ENCODE results near the gene GDAP1L1.
"Not testable (repeated sequence)": the region's sequence is repeated elsewhere in the genome, so short reads cannot be mapped to it uniquely, and the experiment has no call there.

The GDAP1L1 gene

DNA sequence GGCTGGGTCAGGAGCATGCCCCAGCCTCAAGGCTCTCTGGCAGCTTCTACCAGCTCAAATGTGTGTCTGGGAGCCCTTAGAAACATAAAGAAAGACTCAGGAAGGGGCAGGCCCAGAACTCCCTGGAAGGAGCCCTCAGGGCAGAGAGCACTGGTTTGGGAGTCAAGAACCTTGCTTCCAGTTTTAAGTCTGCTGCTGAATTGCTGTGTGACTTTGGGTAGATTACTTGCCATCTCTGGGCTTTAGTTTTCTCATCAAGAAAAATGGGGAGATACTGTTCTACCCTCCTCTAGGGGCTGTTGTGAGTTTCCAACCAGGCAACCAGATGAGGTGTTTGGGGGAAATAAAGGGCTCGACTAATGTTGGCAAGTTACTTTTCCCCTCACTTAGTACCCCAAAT lies 8.8 kb downstream of the GDAP1L1 start:
- DNase-seq (ENCODE audit: low spot score), result no peak

- DNase-seq (ENCODE audit: low spot score), result no peak
Measured at GRCh38 chr20:44256961-44257360, 9.9 kb downstream of the GDAP1L1 start.

- DNase-seq (ENCODE audit: low spot score), result no peak
Measured at GRCh38 chr20:44258226-44258890, 11.2 kb downstream of the GDAP1L1 start.

- no peak for DNase-seq (ENCODE audit: low spot score)
Measured at GRCh38 chr20:44264287-44264686, 17.2 kb downstream of the GDAP1L1 start.

DNA sequence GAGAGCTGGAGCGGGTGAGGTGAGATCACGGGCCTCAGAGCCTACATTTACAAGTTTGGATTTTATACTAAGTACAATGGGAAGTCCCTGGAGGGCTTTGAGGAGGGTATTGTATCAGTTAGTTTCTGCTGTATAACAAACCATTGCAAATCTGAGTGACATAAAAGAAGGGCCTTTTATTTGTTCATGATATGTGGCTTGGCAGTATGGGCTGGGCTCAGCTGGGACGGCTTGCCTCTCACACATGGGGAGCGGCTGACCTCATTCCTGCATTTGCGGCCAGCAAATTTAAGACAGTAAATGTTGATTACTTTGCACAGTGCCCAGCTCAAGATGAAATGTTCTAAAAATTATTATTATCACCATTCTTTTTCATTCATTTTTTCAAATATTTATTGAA lies 21.7 kb downstream of the GDAP1L1 start:
- no peak for DNase-seq (ENCODE audit: low spot score)

DNA sequence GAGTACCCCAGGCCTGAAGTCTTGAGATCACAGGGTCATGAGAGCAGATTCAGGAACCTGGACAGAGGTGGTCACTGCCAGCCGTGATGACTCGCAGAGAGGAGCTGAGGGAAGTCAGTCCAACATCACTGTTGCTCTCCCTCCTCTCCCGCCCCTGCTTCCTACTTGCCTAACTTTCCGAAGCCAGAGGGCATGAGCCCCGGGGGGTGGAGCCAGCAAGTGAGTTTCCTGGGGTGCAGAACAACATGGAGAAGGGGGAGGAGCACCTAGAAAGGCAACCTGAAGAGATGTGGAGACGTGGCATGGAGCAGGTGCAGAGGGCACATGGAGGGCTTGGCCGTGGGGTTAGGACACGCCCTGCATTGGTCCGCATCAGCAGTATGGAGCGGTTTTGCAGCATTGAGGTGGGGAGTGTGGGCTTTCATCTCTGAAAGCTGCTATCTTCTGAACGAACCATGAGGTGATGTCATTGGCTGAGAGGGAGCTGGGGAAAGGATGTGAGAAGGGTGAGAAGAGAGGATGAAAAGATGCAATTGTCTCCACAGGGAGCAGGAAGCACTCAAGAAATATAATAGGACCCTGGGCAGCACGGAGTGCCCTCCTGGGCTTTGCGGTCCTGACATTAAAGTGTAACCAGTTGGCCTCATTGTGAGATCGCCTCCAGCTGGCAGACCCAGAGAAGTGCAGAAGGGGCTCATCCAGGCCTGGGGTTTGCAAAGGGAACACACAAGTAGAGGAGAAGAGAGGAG lies 25.0 kb downstream of the GDAP1L1 start:
- peak; percentile 56 for DNase-seq (ENCODE audit: low spot score)

GRCh38 chr20:44273231-44274215 lies 26.4 kb downstream of the GDAP1L1 start:
- DNase-seq (ENCODE audit: low spot score), result no peak

- no peak for DNase-seq (ENCODE audit: low spot score)
Measured at GRCh38 chr20:44274303-44275017, 27.4 kb downstream of the GDAP1L1 start.

GRCh38 chr20:44279228-44279627 lies 32.1 kb downstream of the GDAP1L1 start:
- no peak for DNase-seq (ENCODE audit: low spot score)

DNA sequence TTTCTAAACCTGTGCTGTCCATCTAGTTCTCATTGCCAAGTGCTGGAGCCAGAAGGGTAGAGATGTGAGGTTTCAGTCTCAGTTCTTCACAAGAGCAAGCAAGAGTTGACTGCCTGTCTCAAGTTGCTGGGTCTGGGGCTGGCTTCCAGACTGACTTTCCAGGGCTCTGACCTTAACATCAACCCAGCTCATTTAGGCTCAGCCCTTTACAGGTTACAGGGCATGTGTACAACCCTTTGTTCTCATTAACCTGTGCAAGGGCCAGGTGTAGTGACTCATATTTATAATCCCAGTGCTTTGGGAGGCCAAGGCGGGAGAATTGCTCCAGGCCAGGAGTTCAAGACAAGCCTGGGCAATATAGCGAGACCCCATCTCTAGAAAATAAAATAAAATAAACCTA lies 33.3 kb downstream of the GDAP1L1 start:
- DNase-seq (ENCODE audit: low spot score), result no peak

DNA sequence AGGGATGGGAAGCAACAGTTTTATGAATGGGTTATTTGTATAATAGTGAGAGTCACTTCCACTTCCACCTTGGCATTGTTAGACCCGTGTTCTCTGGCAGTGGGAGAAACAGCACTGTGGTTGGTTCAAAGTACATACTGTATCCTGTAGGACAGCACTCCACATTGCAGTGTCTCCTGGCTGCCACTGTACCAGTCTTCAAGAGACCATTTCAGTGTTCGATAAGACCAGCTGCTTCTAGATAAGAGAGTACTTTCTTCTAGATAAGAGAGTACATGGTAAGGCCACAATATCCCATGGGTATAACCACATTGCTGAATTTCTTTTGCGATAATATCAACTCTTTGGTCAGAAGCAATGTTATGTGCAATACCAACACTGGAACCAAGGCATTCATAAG lies 35.1 kb downstream of the GDAP1L1 start:
- DNase-seq (ENCODE audit: low spot score), result no peak

GRCh38 chr20:44284032-44284431 lies 36.9 kb downstream of the GDAP1L1 start:
- no peak for DNase-seq (ENCODE audit: low spot score)

DNA sequence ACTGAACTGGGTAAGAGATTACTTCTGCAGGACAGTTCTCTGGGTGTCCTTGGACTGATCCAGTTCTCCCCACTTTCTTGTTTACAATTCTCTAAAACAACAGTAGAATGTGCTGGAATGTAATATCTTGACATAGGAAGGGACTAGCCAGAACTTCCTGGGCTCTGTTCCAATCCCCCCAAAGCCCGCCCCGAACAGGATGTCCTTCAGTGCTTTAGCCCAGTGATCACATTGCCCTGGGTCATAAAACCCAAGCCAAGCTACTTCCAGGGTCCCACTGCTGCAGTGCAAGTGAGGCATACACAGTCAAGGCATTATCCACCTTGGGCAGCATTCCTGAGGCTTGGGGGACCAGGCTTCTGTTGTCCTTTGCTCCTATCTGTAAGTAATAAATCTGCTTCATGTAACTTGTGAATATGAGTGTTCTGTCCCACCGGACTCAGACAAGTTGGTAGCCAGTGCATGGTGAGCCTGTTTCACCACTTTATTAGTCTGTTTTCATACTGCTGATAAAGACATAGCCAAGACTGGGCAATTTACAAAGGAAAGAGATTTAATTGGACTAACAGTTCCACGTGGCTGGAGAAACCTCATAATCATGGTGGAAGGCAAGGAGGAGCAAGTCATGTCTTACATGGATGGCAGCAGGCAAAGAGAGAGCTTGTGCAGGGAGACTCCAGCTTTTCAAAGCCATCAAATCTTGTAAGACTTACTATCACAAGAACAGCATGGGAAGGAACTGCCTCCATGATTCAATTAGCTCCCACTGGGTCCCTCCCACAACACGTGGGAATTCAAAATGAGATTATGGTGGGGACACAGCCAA lies 40.4 kb downstream of the GDAP1L1 start:
- DNase-seq (ENCODE audit: low spot score), result no peak

DNA sequence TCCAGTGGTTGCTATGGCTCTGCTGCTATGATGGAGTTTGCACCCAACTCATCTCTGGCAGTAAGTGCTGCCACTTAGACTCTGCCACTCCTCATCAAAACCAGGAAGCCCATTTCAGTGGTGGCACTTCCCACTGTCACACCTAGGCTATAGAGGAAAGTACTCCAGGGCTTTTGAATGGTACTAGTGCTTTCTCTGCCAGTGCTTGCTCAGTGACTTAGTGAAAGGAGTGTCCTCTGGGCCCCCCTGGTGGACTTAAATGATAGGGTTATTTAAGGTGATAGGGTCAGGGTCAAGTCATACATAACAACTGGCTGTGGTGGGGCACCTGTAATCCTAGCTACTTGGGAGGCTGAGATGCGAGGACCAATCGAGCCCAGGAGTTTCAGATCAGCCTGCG lies 41.1 kb downstream of the GDAP1L1 start:
- DNase-seq (ENCODE audit: low spot score), result no peak

- no peak for DNase-seq (ENCODE audit: low spot score)
Measured at GRCh38 chr20:44291754-44292153, 44.6 kb downstream of the GDAP1L1 start.

- DNase-seq (ENCODE audit: low spot score), result no peak
Measured at GRCh38 chr20:44296011-44296410, 48.9 kb downstream of the GDAP1L1 start.

GRCh38 chr20:44297721-44298120 lies 50.6 kb downstream of the GDAP1L1 start:
- DNase-seq (ENCODE audit: low spot score), result no peak

GRCh38 chr20:44299011-44299535 lies 52.0 kb downstream of the GDAP1L1 start:
- not testable (repeated sequence) for DNase-seq (ENCODE audit: low spot score)

DNA sequence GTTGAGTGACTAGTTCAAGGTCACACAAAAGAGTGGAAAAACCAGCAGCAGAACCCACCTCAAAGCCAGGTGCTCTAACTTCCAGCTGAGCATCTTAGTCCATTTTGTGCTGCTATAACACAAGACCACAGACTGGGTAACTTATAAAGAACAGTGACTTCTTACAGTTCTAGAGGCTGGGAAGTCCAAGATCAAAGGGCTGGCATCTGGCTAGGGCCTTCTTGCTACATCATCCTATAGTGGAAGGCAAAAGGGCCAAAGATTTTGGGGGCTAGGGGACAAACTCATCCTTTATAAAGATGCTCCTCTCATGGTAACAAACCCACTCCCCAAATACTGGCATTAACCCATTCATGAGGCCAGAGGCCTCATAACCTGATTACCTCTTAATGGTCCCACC lies 54.2 kb downstream of the GDAP1L1 start:
- DNase-seq (ENCODE audit: low spot score), result no peak

GRCh38 chr20:44302026-44302669 lies 55.0 kb downstream of the GDAP1L1 start:
- no peak for DNase-seq (ENCODE audit: low spot score)

Data from ecto neural progenitor cell (in vitro differentiated cells).